Sigmoid colon (tissue), 4 donors: Measurements from ENCODE around the gene DIP2B.
"Not testable (repeated sequence)": the region's sequence is repeated elsewhere in the genome, so short reads cannot be mapped to it uniquely, and the experiment has no call there.

ENCODE experiments used
- EP300 ChIP-seq, 4 donors: sonication (generic); formaldehyde crosslinking; IDR thresholded peaks; one replicate each; pipeline ENCODE4 v1.6.1; 2017; ENCODE audit warnings: antibody characterized with exemption in 4 of 4
- POLR2A ChIP-seq, 2 donors: fragments of 450-650 bp; IDR thresholded peaks; one replicate each; pipeline ENCODE4 v1.6.1; 2016; ENCODE audit warnings: antibody characterized with exemption in 2 of 2, mild to moderate bottlenecking in 2 of 2, moderate library complexity in 2 of 2
- POLR2AphosphoS5 ChIP-seq, 4 donors: sonication (generic); formaldehyde crosslinking; IDR thresholded peaks; one replicate each; pipeline ENCODE4 v1.6.1; 2017; ENCODE audit warnings: antibody characterized with exemption in 4 of 4
- TF ChIP-seq, protein P1 (sequence below), 4 experiments: fragments of 450-650 bp in 3 of 4; fragments of 200-600 bp in 1 of 4; IDR thresholded peaks; one replicate each; pipeline ENCODE4 v1.5.1; 2016 to 2019; ENCODE audit warnings: antibody characterized with exemption in 4 of 4, mild to moderate bottlenecking in 3 of 4, moderate library complexity in 2 of 4

DNA sequence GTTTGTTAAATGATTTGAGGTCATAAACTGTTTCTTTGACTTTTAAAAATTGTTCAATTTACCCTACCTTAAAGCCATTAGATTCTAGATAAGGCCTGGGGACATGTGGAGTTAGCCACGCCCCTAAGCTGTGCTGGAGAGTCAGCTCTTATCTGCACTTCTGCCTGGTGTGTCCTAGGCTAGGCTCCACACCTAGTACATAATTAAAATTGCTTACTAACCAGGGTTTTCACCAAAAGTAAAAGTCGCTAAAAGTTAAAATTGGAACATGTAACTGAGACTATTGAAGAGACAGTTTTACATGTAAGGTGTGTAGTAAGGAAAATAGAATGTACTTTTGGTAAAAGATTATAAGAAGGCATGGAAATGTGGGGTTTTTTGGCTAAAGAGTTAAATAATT lies 264.0 kb downstream of the DIP2B start:
- TF ChIP-seq POLR2AphosphoS5, POLR2A, EP300 (IDR thresholded peaks at IDR 0.05): not testable (repeated sequence)
- TF ChIP-seq, protein P1, sequence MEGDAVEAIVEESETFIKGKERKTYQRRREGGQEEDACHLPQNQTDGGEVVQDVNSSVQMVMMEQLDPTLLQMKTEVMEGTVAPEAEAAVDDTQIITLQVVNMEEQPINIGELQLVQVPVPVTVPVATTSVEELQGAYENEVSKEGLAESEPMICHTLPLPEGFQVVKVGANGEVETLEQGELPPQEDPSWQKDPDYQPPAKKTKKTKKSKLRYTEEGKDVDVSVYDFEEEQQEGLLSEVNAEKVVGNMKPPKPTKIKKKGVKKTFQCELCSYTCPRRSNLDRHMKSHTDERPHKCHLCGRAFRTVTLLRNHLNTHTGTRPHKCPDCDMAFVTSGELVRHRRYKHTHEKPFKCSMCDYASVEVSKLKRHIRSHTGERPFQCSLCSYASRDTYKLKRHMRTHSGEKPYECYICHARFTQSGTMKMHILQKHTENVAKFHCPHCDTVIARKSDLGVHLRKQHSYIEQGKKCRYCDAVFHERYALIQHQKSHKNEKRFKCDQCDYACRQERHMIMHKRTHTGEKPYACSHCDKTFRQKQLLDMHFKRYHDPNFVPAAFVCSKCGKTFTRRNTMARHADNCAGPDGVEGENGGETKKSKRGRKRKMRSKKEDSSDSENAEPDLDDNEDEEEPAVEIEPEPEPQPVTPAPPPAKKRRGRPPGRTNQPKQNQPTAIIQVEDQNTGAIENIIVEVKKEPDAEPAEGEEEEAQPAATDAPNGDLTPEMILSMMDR (IDR thresholded peaks at IDR 0.05), result not testable (repeated sequence)
